HL-60 (cell line): Measurements from ENCODE around the gene SLC16A6.

Experiments used
- DNase-seq, 2 experiments: peaks; one replicate each; pipeline ENCODE4 v3.0.0-alpha.2; 2010 to 2020; ENCODE audit warnings: low read depth in 1 of 2, low spot score in 1 of 2
- H3K27ac ChIP-seq: fragments of 250-450 bp; sonication (Bioruptor Pico); replicated peaks from 2 replicates; pipeline ENCODE4 v1.5.1; 2020; ENCODE audit warnings: mild to moderate bottlenecking, moderate library complexity
- H3K27me3 ChIP-seq: fragments of 250-450 bp; sonication (Bioruptor Pico); 2 replicates; pipeline ENCODE4 v1.5.1; 2021; ENCODE audit warnings: mild to moderate bottlenecking, moderate library complexity; ENCODE audit not compliant: insufficient read depth, poor library complexity, severe bottlenecking
- H3K4me3 ChIP-seq: replicated peaks from 2 replicates; pipeline ENCODE4 v1.5.1; 2011; ENCODE audit warnings: mild to moderate bottlenecking, control low read depth, low read length; ENCODE audit not compliant: insufficient read depth
- GABPA ChIP-seq: IDR thresholded peaks from 2 replicates; pipeline ENCODE4 v1.6.1; 2012; ENCODE audit warnings: low read depth
- POLR2AphosphoS5 ChIP-seq: IDR thresholded peaks from 2 replicates; pipeline ENCODE4 v1.6.1; 2012; ENCODE audit warnings: low read depth
- REST ChIP-seq: IDR thresholded peaks from 2 replicates; pipeline ENCODE4 v1.6.1; 2012; ENCODE audit warnings: low read depth; ENCODE audit not compliant: insufficient replicate concordance
- SPI1 ChIP-seq: IDR thresholded peaks from 2 replicates; pipeline ENCODE4 v1.6.1; 2012; ENCODE audit warnings: low read depth, mild to moderate bottlenecking, borderline replicate concordance
- TF ChIP-seq, protein P1 (sequence below): IDR thresholded peaks from one replicate; pipeline ENCODE4 v1.5.1; 2011; ENCODE audit warnings: low read length, control low read depth, inconsistent platforms; ENCODE audit not compliant: insufficient read depth

The SLC16A6 gene

GRCh38 chr17:68304706-68305105 lies 13.8 kb upstream of the SLC16A6 start:
- H3K27me3 ChIP-seq, result no peaks in the 10 kb centered on the region
- no peak overlapping the region for H3K27ac ChIP-seq
- TF ChIP-seq GABPA, result no peak
- TF ChIP-seq, protein P1, sequence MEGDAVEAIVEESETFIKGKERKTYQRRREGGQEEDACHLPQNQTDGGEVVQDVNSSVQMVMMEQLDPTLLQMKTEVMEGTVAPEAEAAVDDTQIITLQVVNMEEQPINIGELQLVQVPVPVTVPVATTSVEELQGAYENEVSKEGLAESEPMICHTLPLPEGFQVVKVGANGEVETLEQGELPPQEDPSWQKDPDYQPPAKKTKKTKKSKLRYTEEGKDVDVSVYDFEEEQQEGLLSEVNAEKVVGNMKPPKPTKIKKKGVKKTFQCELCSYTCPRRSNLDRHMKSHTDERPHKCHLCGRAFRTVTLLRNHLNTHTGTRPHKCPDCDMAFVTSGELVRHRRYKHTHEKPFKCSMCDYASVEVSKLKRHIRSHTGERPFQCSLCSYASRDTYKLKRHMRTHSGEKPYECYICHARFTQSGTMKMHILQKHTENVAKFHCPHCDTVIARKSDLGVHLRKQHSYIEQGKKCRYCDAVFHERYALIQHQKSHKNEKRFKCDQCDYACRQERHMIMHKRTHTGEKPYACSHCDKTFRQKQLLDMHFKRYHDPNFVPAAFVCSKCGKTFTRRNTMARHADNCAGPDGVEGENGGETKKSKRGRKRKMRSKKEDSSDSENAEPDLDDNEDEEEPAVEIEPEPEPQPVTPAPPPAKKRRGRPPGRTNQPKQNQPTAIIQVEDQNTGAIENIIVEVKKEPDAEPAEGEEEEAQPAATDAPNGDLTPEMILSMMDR, result no peak
- no peak for TF ChIP-seq REST
- TF ChIP-seq SPI1, result no peak
- DNase-seq, result no peak
- no peak overlapping the region for H3K4me3 ChIP-seq

- TF ChIP-seq, protein P1, result no peak
- no peak for TF ChIP-seq POLR2AphosphoS5
- Histone ChIP-seq H3K4me3 (no peak overlapping the region), H3K27ac (no peak overlapping the region), H3K27me3 (no peaks in the 10 kb centered on the region)
- no peak for DNase-seq
These were observed 11.7 kb upstream of the SLC16A6 start for GRCh38 chr17:68302666-68303065.

DNA sequence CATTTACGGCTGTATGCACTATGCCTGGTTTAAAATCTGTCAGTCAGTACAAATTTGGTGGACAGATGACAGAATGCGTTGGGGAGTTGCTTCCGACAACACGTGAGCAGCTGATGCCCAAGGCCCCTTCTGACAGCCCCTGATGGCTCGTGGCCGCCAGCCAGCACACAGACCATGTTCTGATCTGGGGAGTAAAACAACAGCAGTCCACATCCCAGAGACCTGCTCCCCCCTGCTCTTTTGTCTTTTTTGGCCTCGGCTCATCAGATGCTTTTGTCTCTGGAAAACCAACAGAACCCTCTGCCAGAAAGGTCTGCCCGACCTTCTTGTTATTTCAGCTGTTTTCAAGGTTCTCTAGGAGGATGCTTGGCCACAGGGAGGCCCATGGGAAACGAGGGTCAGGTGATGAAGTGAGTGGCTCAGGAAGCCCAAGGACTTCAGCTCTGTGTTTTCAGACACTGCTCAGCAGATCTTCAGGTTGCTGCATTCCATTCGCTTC lies 11.2 kb upstream of the SLC16A6 start:
- TF ChIP-seq, protein P1, result no peak
- no peak for TF ChIP-seq REST
- TF ChIP-seq GABPA, result no peak
- no peak for TF ChIP-seq SPI1
- TF ChIP-seq POLR2AphosphoS5, result no peak
- no peaks in the 10 kb centered on the region for H3K27me3 ChIP-seq
- H3K27ac ChIP-seq, result no peak overlapping the region
- no peak overlapping the region for H3K4me3 ChIP-seq
- DNase-seq, result no peak

- no peaks in the 10 kb centered on the region for H3K27me3 ChIP-seq
- no peak overlapping the region for H3K27ac ChIP-seq
- H3K4me3 ChIP-seq, result no peak overlapping the region
- no peak for DNase-seq
- TF ChIP-seq, protein P1, result no peak
- no peak for TF ChIP-seq REST
- TF ChIP-seq GABPA, result no peak
- no peak for TF ChIP-seq POLR2AphosphoS5
- TF ChIP-seq SPI1, result no peak
These were observed 10.6 kb upstream of the SLC16A6 start for GRCh38 chr17:68301438-68301959.
